Panc1 (cell line): ENCODE measurements around the gene CBFB. TPM values are rescaled to one million over a fixed set of nuclear protein-coding genes. Genes with fewer than 3 reads are reported as not detected.

Source experiments
- ATAC-seq: fragments of 200-7000 bp; cut with Tn5 transposase; 2 replicates; pipeline ENCODE4 v1.9.1; 2020; ENCODE audit warnings: mild to moderate bottlenecking, moderate library complexity
- BruUV-seq: library from RNA; stranded (reverse); fragments of 400-500 nt; replicated peaks from 2 replicates; lab custom pipeline; 2021; lab: Mats Ljungman, UMichigan
- CTCF ChIA-PET: fragments of 300-600 bp; sonication (Branson Sonifier 250); formaldehyde crosslinking; loops from one replicate; lab custom pipeline; 2022; ENCODE audit warnings: antibody characterized with exemption; lab: Charles Lee
- POLR2A ChIA-PET: fragments of 300-600 bp; sonication (Branson Sonifier 250); formaldehyde crosslinking; loops from one replicate; lab custom pipeline; 2022; ENCODE audit warnings: antibody characterized with exemption; lab: Charles Lee
- DNase-seq: peaks from one replicate; pipeline ENCODE4 v3.0.0-alpha.2; 2010; ENCODE audit warnings: low read depth, low spot score
- H3K27ac ChIP-seq: 2 replicates; pipeline ENCODE4 v1.5.1; 2011; ENCODE audit warnings: mild to moderate bottlenecking, low read length, inconsistent platforms
- H3K27me3 ChIP-seq: fragments of 200-500 bp; sonication (Bioruptor generic); 2 replicates; pipeline ENCODE4 v1.6.0; 2014; ENCODE audit warnings: low read length, inconsistent platforms; ENCODE audit not compliant: control insufficient read depth, insufficient read depth
- H3K36me3 ChIP-seq: fragments of 200-500 bp; sonication (Bioruptor generic); 2 replicates; pipeline ENCODE4 v1.5.1; 2014; ENCODE audit warnings: inconsistent platforms, mild to moderate bottlenecking, low read length, moderate library complexity; ENCODE audit not compliant: control insufficient read depth, insufficient read depth
- H3K4me1 ChIP-seq: 2 replicates; pipeline ENCODE4 v1.5.1; 2011; ENCODE audit warnings: inconsistent platforms, mild to moderate bottlenecking, low read length, moderate library complexity; ENCODE audit not compliant: control insufficient read depth, insufficient read depth
- H3K4me3 ChIP-seq, 2 experiments: 2 replicates each; pipeline ENCODE4 v1.5.1; 2011 to 2012; ENCODE audit warnings: low read depth in 2 of 2, low read length in 2 of 2, mild to moderate bottlenecking in 2 of 2, inconsistent platforms in 1 of 2, moderate library complexity in 1 of 2
- H3K9me3 ChIP-seq: fragments of 200-500 bp; sonication (Bioruptor generic); 2 replicates; pipeline ENCODE4 v1.5.1; 2014; ENCODE audit warnings: low read depth, mild to moderate bottlenecking, inconsistent platforms, low read length, moderate library complexity; ENCODE audit not compliant: control insufficient read depth, insufficient read depth
- POLR2AphosphoS5 ChIP-seq: IDR thresholded peaks from 2 replicates; pipeline ENCODE4 v1.6.1; 2012; ENCODE audit warnings: mild to moderate bottlenecking, low read depth, low read length, moderate library complexity
- SIN3A ChIP-seq: IDR thresholded peaks from 2 replicates; pipeline ENCODE4 v1.6.1; 2012; ENCODE audit warnings: low read depth, mild to moderate bottlenecking, low read length, moderate library complexity, borderline replicate concordance; ENCODE audit not compliant: insufficient read depth
- TCF7L2 ChIP-seq: IDR thresholded peaks from 2 replicates; pipeline ENCODE4 v1.6.1; 2011; ENCODE audit warnings: mild to moderate bottlenecking, low read depth, low read length, inconsistent platforms
- in situ Hi-C: cut with HindIII; loops from 2 replicates; pipeline ENCODE4 v1.10.0; 2016; ENCODE audit warnings: low sequenced_read_pairs, low pct_unique_long_range_greater_than_20kb
- intact Hi-C: fragments of 100-400 bp; cut with micrococcal nuclease; formaldehyde crosslinking; loops from one replicate; pipeline ENCODE4 v1.10.0; 2022; ENCODE audit not compliant: unreplicated experiment
- total RNA-seq: library from RNA; stranded (reverse); gene quantifications from one replicate; pipeline ENCODE4 v1.2.1, GENCODE V29; 2021; ENCODE audit not compliant: unreplicated experiment
- TF ChIP-seq, protein P1 (sequence below), 2 experiments: IDR thresholded peaks; 2 replicates each; pipeline ENCODE4 v1.6.1; 2011 to 2012; ENCODE audit warnings: low read depth in 2 of 2, control low read depth in 1 of 2, low read length in 1 of 2, mild to moderate bottlenecking in 1 of 2, moderate library complexity in 1 of 2; ENCODE audit not compliant: insufficient read depth in 1 of 2
- TF ChIP-seq, protein P2 (sequence below): fragments of 450-650 bp; IDR thresholded peaks from 2 replicates; pipeline ENCODE4 v1.5.1; 2017; ENCODE audit warnings: mild to moderate bottlenecking

The CBFB gene
- total RNA-seq, 1 experiment from 2014 or later = 66.4 TPM

DNA sequence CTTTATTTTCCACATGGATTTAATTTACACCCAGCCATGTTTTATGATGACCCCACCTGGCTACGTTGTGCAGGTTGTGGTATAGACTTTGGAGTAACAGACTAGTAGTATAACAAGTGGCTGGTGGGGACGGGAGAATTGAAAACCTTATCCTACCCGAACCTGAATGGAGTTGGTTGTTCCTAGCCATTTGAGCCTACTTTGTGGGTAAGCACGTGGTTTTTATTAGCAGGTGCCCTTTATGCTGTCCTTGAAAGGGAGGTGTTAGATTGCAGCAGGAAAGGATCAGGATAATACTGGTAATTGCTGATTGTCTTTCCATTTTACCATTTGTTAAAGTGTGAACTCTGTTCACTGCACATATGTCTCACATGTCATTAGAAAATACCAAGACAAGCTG is 48.9 kb downstream of the CBFB start:
- DNase-seq (no peak), ATAC-seq (no peak)
- ChIA-PET POLR2A (no interaction called here), CTCF (no interaction called here)
- peaks cover 7% of the 10 kb centered on the region; the same call in 1 of the 2 replicates for H3K36me3 ChIP-seq
- BruUV-seq = no TSS peak
- no peaks in the 10 kb centered on the region for H3K27me3 ChIP-seq
- intact Hi-C loops (no loop called here), in situ Hi-C loops (no loop called here)
- TF ChIP-seq, protein P1, sequence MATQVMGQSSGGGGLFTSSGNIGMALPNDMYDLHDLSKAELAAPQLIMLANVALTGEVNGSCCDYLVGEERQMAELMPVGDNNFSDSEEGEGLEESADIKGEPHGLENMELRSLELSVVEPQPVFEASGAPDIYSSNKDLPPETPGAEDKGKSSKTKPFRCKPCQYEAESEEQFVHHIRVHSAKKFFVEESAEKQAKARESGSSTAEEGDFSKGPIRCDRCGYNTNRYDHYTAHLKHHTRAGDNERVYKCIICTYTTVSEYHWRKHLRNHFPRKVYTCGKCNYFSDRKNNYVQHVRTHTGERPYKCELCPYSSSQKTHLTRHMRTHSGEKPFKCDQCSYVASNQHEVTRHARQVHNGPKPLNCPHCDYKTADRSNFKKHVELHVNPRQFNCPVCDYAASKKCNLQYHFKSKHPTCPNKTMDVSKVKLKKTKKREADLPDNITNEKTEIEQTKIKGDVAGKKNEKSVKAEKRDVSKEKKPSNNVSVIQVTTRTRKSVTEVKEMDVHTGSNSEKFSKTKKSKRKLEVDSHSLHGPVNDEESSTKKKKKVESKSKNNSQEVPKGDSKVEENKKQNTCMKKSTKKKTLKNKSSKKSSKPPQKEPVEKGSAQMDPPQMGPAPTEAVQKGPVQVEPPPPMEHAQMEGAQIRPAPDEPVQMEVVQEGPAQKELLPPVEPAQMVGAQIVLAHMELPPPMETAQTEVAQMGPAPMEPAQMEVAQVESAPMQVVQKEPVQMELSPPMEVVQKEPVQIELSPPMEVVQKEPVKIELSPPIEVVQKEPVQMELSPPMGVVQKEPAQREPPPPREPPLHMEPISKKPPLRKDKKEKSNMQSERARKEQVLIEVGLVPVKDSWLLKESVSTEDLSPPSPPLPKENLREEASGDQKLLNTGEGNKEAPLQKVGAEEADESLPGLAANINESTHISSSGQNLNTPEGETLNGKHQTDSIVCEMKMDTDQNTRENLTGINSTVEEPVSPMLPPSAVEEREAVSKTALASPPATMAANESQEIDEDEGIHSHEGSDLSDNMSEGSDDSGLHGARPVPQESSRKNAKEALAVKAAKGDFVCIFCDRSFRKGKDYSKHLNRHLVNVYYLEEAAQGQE (IDR thresholded peaks at IDR 0.05; ENCODE audit: insufficient read depth in 1 of 2, low read depth in 2 of 2, low read length in 1 of 2) = no peak
- TF ChIP-seq, protein P2, sequence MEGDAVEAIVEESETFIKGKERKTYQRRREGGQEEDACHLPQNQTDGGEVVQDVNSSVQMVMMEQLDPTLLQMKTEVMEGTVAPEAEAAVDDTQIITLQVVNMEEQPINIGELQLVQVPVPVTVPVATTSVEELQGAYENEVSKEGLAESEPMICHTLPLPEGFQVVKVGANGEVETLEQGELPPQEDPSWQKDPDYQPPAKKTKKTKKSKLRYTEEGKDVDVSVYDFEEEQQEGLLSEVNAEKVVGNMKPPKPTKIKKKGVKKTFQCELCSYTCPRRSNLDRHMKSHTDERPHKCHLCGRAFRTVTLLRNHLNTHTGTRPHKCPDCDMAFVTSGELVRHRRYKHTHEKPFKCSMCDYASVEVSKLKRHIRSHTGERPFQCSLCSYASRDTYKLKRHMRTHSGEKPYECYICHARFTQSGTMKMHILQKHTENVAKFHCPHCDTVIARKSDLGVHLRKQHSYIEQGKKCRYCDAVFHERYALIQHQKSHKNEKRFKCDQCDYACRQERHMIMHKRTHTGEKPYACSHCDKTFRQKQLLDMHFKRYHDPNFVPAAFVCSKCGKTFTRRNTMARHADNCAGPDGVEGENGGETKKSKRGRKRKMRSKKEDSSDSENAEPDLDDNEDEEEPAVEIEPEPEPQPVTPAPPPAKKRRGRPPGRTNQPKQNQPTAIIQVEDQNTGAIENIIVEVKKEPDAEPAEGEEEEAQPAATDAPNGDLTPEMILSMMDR = no peak
- TF ChIP-seq TCF7L2 (no peak), SIN3A (no peak), POLR2AphosphoS5 (no peak)
- H3K4me3 ChIP-seq = no peak overlapping the region
- no peaks in the 10 kb centered on the region for H3K4me1 ChIP-seq
- H3K27ac ChIP-seq = no peak overlapping the region
- no peaks in the 10 kb centered on the region for H3K9me3 ChIP-seq

DNA sequence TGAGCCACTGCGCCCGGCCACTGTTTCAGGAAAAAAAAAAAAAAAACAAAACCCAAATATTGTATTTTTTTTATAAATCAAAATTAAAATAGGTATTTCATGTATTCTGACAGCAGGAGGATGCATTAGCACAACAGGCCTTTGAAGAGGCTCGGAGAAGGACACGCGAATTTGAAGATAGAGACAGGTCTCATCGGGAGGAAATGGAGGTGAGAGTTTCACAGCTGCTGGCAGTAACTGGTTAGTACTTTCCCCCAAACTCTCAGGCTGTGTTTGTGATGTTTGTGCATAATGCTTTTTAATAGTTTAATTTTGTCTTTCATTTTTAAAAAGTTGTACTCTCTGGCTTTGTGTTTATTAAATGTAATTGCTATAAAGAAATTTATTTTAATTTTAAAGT is 53.2 kb downstream of the CBFB start:
- Histone ChIP-seq H3K36me3 (peaks cover 3% of the 10 kb centered on the region; the same call in 1 of the 2 replicates), H3K27ac (no peak overlapping the region), H3K9me3 (no peaks in the 10 kb centered on the region), H3K4me3 (no peak overlapping the region), H3K4me1 (no peaks in the 10 kb centered on the region), H3K27me3 (no peaks in the 10 kb centered on the region)
- DNase-seq = no peak
- intact Hi-C loops (no loop called here), in situ Hi-C loops (no loop called here)
- ChIA-PET CTCF (no interaction called here), POLR2A (interaction anchor here (0.6 to 0.7 kb wide), 2 partner anchors 41 to 90 kb away, joined by 3 to 6 read pairs; no protein-coding TSS in a partner anchor)
- TF ChIP-seq, protein P1 (IDR thresholded peaks at IDR 0.05; ENCODE audit: insufficient read depth in 1 of 2, low read depth in 2 of 2, low read length in 1 of 2) = no peak
- TF ChIP-seq POLR2AphosphoS5 (no peak), TCF7L2 (no peak), SIN3A (no peak)
- TF ChIP-seq, protein P2 = no peak
- no TSS peak for BruUV-seq
- ATAC-seq = no peak
